NCI-H1092 (cell line): ENCODE measurements around the gene SLC26A8.
A peak's percentile ranks its signal among the peaks of the same experiment; 100 is the strongest.
"Not testable (repeated sequence)": the region's sequence is repeated elsewhere in the genome, so short reads cannot be mapped to it uniquely, and the experiment has no call there.

Experiments
- DNase-seq: peaks from one replicate; lab custom pipeline; 2025; lab: John Stamatoyannopoulos, UW

The SLC26A8 gene

DNA sequence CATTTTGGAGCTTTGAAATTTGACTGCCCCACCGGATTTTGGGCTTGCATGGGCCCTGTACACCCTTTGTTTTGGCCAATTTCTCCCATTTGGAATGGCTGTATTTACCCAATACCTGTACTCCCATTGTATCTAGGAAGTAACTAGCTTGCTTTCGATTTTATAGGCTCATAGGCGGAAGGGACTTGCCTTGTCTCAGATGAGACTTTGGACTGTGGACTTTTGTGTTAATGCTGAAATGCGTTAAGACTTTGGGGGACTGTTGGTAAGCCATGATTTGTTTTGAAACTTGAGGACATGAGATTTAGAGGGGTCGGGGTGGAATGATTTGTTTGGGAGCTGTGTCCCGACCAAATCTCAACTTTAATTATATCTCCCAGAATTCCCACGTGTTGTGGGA, 83.3 kb downstream of the SLC26A8 start:
- DNase-seq, result not testable (repeated sequence)

DNA sequence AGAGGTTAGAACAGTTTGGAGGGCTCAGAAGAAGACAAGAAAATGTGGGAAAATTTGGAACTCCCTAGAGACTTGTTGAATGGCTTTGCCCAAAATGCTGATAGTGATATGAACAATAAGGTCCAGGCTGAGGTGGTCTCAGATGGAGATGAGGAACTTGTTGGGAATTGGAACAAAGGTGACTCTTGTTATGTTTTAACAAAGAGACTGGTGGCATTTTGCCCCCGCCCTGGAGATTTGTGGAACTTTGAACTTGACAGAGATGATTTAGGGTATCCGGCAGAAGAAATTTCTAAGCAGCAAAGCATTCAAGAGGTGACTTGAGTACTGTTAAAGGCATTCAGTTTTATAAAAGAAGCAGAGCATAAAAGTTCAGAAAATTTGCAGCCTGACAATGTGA, 84.4 kb downstream of the SLC26A8 start:
- not testable (repeated sequence) for DNase-seq

DNA sequence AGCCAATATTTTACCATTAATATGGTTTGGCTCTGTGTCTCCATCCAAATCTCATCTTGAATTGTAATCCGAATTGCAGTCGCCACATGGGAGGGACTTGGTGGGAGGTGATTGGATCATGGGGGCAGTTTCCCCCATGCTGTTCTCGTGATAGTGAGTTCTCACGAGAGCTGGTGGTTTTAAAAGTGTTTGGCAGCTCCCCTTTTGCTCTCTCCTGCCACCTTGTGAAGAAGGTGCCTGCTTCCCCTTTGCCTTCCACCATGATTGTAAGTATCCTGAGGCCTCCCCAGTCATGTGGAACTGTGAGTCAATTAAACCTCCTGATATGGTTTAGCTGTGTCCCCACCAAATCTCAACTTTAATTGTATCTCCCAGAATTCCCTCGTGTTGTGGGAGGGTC, 85.2 kb downstream of the SLC26A8 start:
- DNase-seq, result not testable (repeated sequence)

DNA sequence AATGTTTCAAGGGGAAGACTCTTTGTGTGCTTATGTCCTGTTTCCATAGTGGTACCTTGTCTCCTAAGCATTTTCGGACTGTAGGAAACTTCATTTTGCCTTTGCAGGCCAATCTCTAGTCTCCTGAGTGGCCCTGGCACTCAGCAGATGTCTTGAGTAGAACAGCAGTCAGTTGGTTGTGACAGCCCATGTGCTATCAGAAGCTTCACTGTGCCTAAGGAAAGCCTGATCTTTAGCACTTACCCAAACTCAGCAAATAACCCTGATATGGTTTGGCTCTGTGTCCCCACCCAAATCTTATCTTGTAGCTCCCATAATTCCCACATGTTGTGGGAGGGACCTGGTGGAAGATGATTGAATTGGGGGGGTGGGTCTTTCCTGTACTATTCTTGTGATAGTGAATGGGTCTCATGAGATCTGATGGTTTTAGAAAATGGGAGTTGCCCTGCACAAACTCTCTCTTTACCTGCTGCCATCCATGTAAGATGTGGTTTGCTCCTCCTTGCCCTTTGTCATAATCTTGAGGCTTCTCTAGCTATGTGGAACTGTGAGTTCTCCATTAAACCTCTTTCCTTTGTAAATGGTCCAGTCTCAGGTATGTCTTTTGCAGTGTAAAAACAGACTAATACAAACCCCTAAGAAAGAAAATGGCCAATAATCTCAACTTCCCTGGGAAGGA, 87.6 kb downstream of the SLC26A8 start:
- no peak for DNase-seq

DNA sequence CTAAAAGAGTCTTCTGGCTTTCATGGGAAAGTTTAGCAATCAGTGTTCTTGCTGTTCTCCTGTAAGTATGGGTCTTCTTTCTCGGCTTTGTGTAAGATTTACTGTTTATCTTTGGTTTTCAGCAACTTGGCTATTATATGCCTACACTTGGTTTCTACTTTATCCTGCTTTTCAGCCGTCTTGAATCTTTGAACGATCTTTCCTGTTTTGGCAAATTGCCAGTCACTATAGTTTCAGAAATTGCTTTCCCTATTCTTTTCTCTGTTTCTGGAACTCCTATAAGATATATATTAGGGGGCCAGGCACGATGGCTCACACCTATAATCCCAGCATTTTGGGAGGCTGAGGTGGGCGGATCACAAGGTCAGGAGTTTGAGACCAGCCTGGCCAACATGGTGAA, 89.0 kb downstream of the SLC26A8 start:
- no peak for DNase-seq

DNA sequence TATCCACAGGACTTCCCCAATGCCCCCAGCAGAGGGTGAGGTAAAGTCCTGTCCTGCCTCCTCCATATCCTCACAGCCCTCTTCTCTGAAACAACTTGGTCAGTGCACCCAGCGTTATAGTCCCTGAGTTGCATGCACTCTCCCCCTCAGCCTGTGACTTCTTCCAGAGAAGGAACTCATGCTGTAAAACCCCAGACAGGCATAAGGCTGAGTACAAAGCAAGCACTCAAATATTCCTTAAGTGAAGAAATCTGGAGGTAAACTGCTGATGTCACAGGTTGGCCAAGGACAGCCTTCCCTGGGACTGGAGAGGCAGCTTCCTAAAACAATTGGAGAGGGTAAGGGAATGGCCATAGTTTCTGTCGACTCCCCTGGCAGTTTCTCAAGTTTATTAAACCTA, 90.6 kb downstream of the SLC26A8 start:
- no peak for DNase-seq

DNA sequence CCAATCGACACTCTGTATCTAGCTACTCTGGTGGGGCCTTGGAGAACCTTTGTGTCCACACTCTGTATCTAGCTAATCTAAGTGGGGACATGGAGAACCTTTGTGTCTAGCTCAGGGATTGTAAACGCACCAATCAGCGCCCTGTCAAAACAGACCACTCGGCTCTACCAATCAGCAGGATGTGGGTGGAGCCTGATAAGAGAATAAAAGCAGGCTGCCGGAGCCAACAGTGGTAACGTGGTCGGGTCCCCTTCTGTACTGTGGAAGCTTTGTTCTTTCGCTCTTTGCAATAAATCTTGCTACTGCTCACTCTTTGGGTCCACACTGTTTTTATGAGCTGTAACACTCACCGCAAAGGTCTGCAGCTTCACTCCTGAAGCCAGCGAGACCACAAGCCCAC, 92.6 kb downstream of the SLC26A8 start:
- not testable (repeated sequence) for DNase-seq

DNA sequence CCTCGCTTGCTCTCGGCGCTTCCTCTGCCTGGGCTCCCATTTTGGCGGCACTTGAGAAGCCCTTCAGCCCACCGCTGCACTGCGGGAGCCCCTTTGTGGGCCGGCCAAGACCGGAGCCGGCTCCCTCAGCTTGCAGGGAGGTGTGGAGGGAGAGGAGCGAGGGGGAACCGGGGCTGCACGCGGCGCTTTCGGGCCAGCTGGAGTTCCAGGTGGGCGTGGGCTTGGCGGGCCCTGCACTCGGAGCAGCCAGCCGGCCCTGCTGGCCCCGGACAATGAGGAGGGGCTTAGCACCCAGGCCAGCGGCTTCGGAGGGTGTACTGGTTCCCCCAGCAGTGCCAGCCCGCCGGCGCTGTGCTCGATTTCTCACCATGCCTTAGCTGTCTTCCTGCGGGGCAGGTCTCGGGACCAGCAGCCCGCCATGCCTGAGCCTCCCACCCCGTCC, 93.3 kb downstream of the SLC26A8 start:
- no peak for DNase-seq

DNA sequence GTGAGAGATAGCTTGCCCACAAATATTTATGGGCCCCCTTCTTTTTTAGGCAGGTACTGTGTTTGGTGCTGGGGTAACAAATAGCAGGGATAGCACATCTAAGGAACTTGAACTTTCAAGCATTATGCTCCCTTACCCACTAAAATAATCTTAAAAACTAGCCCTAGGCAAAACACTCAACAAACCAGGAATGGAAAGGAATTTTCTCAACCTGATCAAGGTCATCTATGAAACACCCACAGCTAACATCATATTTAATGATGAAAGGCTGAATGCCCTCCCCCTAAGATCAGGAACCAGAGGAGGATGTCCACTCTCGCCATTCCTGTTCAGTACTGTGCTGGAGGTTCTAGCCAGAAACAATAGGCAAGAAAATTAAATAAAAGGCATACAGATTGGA, 94.8 kb downstream of the SLC26A8 start:
- no peak for DNase-seq

DNA sequence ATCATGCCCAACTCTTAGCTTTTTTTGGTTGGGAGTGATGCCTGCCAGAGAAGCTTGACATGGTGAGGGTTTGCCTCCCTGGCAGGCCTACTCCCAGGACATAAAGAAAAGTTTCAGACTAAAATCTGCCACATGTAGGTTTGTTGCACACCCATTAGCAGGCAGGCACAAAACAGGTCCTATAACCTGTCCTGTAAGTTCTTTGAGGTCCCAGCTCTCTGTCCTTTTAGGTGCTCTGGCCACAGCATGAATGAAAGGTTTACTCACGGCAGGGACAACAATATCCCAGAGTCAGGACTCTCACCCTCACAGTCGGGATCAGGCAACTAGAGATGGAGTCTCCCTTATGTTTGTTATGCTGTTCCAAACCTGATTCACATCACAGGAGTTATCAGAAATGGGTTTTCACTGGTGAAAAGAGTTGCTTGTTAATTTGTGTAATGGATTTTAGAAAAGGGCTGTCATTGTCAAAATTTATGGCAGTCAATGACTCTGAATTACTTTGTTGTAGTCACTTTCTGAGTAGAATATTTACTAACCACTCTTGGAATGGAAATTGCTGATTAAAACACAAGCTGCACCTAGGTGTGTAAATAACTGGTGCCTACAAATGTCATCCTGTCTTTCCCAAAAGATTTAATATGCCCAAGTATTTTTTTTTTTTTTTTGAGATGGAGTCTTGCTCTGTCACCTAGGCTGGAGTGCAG, 97.8 kb downstream of the SLC26A8 start:
- no peak for DNase-seq

DNA sequence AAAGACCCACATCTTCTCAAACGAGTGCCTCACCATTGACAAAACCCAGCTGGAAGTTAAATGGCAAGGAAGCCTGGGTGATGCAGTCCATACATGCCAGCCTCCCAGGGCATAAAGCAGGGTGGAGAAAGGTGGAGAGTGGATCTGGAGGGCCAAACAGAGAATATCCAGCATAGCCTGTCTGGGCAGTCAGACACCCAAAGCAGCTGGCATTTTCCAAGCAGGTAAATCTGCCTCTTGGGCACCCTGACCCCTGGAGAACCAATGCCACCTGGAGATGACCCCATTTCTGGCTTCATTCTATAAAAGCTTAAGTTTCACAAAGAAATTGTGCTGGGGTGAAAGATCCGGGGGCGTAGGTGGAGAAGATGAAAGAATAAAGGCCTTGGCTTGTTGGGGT, 98.5 kb downstream of the SLC26A8 start:
- DNase-seq, result no peak

DNA sequence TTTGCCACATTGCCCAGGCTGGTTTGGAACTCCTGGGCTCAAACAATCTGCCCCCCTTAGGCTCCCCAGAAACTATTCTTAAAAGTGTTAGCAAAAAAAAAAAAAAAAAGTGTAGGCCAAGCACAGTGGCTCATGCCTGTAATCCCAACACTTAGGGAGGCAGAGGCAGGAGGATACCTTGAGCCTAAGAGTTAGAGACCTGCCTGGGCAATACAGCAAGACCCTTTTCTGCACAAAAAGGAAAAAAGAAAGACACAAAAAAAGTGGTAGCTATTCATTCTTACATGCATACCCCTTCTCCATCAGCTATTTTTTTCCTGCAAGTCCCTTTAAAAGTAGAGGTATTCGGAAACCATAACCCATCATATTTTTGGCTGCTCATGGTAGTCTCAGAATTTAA, 100.3 kb downstream of the SLC26A8 start:
- DNase-seq, result no peak

DNA sequence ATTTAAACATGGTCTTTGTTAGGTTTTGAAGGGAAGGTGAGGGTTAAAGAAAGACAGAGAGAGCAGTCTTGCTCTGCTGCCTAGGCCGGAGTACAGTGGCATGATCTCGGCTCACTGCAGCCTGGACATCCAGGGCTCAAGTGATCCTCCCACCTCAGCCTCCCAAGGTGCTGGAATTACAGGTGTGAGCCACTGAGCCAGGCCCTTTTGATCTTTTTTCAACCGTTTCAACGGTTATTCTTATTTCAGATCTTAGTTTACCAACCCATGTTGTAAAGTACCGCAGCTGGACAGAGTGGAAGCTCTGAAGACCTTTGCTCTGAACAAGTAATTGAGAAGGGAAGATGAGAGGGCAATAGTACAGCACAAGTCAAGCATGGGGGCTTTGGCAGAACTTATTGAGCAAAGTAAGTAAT, 102.3 kb downstream of the SLC26A8 start:
- no peak for DNase-seq

DNA sequence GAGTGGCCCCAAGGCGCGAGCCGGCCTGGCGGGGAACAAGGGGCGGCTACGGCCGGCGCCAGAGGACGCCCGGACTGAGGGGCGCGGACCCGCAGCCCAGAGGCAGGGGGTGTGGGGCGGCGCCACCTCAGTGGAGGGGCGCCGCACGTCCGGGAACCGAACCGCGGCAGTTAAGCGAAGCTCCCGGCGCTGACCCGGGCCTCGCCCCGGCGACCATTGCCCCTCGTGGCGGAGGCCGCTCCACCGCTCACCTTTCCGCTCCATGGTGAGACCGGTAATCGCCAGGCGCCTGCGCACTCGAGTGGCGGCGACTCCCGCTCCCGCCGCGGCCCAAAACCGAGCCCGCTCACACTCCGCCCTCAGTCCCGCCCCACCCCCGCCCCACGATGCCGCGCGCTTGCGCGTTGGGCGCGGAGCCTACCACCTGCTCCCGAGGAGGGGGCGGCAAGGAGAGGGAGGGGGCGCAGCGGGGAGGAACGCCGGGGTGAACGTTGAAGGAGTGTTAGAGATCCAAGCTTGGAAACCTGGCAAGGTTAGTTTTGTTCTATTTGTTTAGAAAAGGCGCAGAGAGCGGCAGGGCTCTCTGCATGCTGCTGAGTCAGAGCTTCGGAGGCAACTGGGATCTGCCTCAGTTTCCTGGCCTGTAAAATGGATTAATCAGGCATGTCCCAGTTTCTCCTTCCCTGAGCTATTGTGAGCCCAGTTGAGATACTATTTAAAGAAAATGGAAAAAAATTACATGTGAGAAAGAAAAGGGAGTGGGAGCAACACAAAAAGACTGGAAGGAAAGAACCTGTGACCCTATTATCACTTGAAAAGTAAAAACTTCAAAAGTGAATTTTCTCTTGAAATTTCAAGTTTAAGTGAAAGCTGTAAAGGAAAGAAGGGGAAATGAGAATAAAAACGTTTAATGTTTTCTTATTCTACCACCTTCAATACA, 103.4 kb downstream of the SLC26A8 start, which contains the start of gene SRPK1:
TSS of gene SRPK1 (minus strand) at position 306 of the 940 bp plus-strand sequence. CDS start at position 264, 42 bp downstream.
- peak; percentile 86 for DNase-seq

DNA sequence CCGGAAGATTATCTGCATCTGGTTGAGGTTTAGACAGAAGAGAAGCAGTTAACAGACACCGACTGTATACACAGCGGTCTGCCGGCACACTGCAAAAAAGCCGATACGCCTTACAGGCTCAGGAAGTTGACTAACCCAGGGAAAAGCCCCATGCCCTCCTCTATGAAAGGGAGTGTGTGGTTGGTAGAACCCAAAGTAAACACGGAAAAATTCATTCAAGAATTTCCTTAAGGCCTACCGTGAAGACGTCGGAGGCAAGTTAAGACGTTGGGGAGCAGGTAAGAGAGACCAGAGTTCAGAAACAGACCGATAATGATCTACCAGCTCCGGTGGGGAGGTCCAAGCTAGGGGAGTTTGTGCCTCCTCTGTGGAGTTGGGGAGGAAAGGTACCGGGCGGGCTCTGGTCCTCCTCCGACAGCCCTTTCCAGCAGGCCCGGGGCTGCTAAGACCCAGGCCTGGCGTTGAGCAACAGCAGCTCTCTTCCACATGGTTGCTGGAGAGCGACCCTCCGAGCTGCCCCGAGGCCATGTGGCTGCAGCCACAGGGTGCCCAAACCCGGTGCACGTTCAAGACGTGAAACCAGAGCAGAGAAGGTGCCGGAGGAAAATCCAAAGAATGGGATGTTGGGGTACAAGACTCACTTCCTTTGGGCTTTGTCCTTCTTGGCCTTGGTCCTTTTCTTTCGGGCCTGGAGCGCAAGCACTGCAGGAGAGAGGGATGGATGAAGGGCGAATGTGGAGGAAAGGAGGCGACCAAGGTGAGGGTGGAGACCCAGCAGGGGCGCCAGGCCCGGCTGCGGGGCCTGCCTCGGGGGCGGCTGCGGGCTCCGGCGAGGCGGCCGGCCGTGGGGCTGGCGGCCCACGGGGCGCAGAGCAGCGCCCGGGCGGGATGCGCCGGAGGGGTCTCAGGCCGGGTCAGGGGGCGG, 104.4 kb downstream of the SLC26A8 start:
- no peak for DNase-seq

DNA sequence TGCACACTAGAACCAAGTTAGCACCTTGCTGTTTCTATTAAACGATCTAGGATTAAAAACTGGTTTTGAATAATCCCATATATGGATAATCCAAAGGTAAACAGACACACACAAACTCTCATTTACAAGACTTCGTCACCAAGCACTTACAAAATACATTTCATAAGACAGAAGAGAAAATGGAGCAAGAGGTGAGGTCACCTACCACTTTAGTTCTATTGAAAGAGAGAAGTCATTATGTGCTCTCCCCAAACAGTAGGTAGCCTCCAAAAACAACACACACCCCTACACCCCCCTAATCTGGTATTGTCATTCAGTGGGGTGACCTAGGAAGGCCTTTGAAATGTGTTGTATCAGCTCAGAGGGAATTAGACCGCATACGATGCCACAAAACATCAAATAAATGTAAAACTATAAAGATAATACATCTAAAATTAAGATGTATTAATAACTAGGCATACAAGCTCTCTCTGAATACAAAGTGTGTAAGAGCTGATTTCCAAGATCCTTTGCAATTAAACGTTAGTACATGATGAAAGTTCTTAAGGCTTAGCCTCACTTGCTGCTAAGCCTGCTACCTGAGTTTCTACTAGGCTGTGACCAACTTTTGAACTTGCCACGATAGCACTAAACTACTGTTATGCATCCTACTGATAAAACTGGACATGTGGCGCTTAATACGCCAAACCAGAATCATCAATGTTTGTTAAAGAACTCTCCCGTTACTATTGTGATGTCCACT, 105.2 kb downstream of the SLC26A8 start:
- no peak for DNase-seq

DNA sequence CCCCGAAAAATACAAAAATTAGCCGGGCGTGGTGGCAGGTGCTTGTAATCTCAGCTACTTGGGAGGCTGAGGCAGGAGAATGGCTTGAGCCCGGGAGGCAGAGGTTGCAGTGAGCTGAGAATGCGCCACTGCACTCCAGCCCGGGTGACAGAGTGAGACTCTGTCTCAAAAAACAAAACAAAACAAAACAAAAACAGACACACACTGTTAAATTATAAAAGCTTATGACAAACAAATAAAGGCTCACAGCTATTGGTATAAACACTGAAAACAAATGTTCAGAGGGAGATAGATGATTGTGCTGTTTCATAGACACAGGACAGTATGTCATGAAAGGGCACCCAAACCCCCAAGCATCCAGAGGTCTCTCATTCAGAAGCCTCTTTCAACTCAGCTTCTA, 107.5 kb downstream of the SLC26A8 start:
- DNase-seq, result not testable (repeated sequence)

DNA sequence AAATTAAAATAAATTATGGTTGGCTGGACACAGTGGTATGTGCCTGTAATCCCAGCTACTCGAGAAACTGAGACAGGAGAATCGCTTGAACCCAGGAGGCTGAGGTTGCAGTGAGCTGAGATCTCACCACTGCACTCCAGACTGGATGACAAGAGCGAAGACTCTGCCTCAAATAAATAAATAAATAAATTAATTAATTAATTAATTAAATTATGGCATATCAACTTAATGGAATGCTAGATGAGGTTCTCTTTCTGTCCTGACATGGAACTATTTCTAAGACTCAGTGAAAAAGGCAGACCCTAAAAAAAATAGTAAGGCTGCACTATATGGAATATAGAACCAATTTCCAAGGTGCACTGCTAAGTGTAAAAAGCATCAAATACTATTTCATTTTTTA, 108.4 kb downstream of the SLC26A8 start:
- no peak for DNase-seq

DNA sequence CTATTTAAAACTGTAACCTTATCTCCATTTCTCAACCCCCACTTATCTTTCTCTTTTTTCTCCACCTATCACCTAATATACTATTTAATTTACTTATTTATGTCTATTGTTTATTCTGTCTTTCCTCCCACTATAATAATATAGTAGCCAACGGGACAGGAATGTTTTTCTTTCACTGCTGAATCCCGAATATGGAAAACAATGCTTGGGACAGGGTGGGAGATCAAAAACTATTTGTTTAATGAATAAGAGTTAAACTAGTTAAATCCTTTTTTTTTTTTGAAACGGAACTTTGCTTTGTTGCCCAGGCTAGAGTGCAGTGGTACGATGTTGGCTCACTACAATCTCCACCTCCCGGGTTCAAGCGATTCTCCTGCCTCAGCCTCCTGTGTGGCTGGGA, 109.9 kb downstream of the SLC26A8 start:
- no peak for DNase-seq

DNA sequence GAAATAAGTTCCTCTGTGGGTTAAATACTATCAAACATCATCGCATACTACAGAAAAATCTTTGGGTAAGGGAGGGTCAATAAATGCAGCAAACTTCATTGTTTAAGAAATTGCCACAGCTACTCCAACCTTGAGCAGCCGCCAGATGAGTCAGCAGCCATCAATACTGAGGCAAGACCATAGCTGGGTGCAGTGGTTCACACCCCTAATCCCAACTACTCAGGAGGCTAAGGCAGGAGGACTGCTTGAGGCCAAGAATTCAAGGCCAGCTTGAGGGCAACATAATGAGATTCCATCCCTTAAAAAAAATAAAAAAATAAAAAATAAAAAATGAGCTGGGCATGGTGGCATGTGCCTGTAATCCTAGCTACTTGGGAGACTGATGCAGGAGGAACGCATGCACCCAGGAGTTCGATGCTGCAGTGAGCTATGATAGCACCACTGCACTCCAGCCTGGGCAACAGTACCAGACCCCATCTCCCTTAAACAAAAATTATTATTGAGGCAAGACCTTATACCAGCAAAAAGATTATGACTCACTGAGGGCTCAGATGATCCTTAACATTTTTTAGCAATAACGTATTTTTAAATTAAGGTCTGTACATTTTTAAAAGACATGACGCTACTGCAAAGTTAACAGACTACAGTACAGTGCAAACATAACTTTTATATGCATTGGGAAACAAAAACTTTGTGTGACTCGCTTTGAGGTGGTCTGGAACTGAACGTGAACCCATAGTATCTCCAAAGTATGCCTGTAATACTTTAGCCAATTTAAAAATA, 112.4 kb downstream of the SLC26A8 start:
- no peak for DNase-seq
